OCI-LY7 (cell line): ENCODE results near the gene JPH2. TPM values are rescaled to one million over a fixed set of nuclear protein-coding genes. Genes with fewer than 3 reads are reported as not detected.

Experiments used
- BruUV-seq: library from RNA; stranded (reverse); fragments of 400-500 nt; replicated peaks from 2 replicates; lab custom pipeline; 2021; lab: Mats Ljungman, UMichigan
- CTCF ChIA-PET: fragments of 300-600 bp; sonication (Branson Sonifier 250); formaldehyde crosslinking; loops from one replicate; lab custom pipeline; 2022; ENCODE audit warnings: antibody characterized with exemption; ENCODE audit not compliant: unreplicated experiment; lab: Charles Lee
- POLR2A ChIA-PET: fragments of 300-600 bp; sonication (Branson Sonifier 250); formaldehyde crosslinking; loops from one replicate; lab custom pipeline; 2022; ENCODE audit warnings: antibody characterized with exemption; lab: Charles Lee
- DNase-seq: peaks from one replicate; pipeline ENCODE4 v3.0.0-alpha.2; 2015; ENCODE audit warnings: low spot score
- H2AFZ ChIP-seq: fragments of 200-600 bp; sonication (generic), shearing (Covaris generic); 2 replicates; pipeline ENCODE4 v1.6.1; 2014; ENCODE audit warnings: mild to moderate bottlenecking, antibody characterized with exemption, low read length, moderate library complexity
- H3K27ac ChIP-seq: fragments of 200-600 bp; sonication (generic); 2 replicates; pipeline ENCODE4 v1.5.1; 2014; ENCODE audit warnings: mixed run types, low read depth, mild to moderate bottlenecking, moderate library complexity, low read length, inconsistent platforms; ENCODE audit not compliant: poor library complexity, severe bottlenecking
- H3K36me3 ChIP-seq: fragments of 200-600 bp; sonication (generic); 2 replicates; pipeline ENCODE4 v1.6.1; 2014; ENCODE audit warnings: mild to moderate bottlenecking, antibody characterized with exemption, low read length, moderate library complexity, mixed read lengths; ENCODE audit not compliant: insufficient read depth
- H3K4me1 ChIP-seq: fragments of 200-600 bp; sonication (generic); 2 replicates; pipeline ENCODE4 v1.5.1; 2014; ENCODE audit warnings: mild to moderate bottlenecking, low read length; ENCODE audit not compliant: insufficient read depth, poor library complexity, severe bottlenecking
- H3K4me2 ChIP-seq: fragments of 200-600 bp; sonication (generic); 2 replicates; pipeline ENCODE4 v1.6.1; 2014; ENCODE audit warnings: mild to moderate bottlenecking, low read length
- H3K4me3 ChIP-seq: fragments of 200-600 bp; sonication (generic); 2 replicates; pipeline ENCODE4 v1.5.1; 2014; ENCODE audit warnings: mild to moderate bottlenecking, low read depth, low read length; ENCODE audit not compliant: poor library complexity, severe bottlenecking
- H3K79me2 ChIP-seq: fragments of 200-600 bp; sonication (generic); 2 replicates; pipeline ENCODE4 v1.6.1; 2016; ENCODE audit warnings: low read depth, mild to moderate bottlenecking, low read length, moderate library complexity, mixed read lengths; ENCODE audit not compliant: insufficient read depth
- H3K9me2 ChIP-seq: fragments of 200-600 bp; sonication (generic); 2 replicates; pipeline ENCODE4 v1.6.1; 2016; ENCODE audit warnings: mild to moderate bottlenecking, low read length, mixed read lengths; ENCODE audit not compliant: insufficient read depth
- H3K9me3 ChIP-seq: fragments of 200-600 bp; sonication (generic); 2 replicates; pipeline ENCODE4 v1.6.1; 2014; ENCODE audit warnings: mild to moderate bottlenecking, mixed run types, low read length, mixed read lengths
- H4K20me1 ChIP-seq: fragments of 200-600 bp; sonication (generic); 2 replicates; pipeline ENCODE4 v1.6.1; 2014; ENCODE audit warnings: mild to moderate bottlenecking, antibody characterized with exemption, low read length, moderate library complexity, mixed read lengths; ENCODE audit not compliant: insufficient read depth
- CTCF ChIP-seq: fragments of 200-600 bp; sonication (generic); conservative IDR thresholded peaks from 2 replicates; pipeline ENCODE4 v1.5.1; 2014; ENCODE audit warnings: mild to moderate bottlenecking, antibody characterized with exemption, low read length, moderate library complexity, mixed read lengths
- EZH2phosphoT487 ChIP-seq: fragments of 200-600 bp; sonication (generic); IDR thresholded peaks from 2 replicates; pipeline ENCODE4 v1.6.1; 2018; ENCODE audit warnings: low read depth, borderline replicate concordance, mild to moderate bottlenecking, mixed run types, antibody characterized with exemption, low read length, moderate library complexity, mixed read lengths
- intact Hi-C: fragments of 100-400 bp; cut with micrococcal nuclease; formaldehyde crosslinking; loops from one replicate; pipeline ENCODE4 v1.10.0; 2022; ENCODE audit not compliant: unreplicated experiment
- total RNA-seq, 2 experiments: library from RNA; depleted of rRNA in 1 of 2; stranded (reverse); fragments of >200 nt in 1 of 2; shearing (Covaris generic) in 1 of 2; gene quantifications; 2 replicates each; pipeline ENCODE4 v1.2.3, GENCODE V29; 2014 to 2022

Gene JPH2
- total RNA-seq, 2 experiments from 2014 or later, result not detected

DNA sequence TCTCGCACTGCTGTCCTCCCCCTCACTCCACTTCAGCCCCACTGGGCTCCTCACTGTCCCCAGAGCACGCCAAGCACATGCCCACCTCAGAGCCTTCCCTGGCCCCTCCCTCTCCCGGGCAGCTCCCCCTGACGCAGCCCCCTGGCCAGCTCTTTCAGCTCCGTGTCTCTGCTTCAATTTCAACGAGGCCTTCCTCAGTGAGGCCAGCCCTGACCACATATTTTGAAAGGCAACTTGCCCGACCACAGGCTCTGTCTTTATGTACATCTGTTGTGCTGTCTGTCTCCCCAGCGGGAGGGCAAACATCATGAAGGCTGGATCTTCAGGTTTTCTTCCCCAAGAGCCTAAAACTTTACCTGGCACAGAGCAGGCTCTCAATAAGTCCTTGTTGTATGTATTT lies 44.6 kb downstream of the JPH2 start:
- no peaks in the 10 kb centered on the region for H4K20me1 ChIP-seq
- no peaks in the 10 kb centered on the region for H3K9me3 ChIP-seq
- ChIA-PET CTCF (no interaction called here), POLR2A (no interaction called here)
- no peaks in the 10 kb centered on the region for H3K9me2 ChIP-seq
- no peak overlapping the region for H3K4me3 ChIP-seq
- H3K4me1 ChIP-seq, result no peaks in the 10 kb centered on the region
- H3K36me3 ChIP-seq, result no peaks in the 10 kb centered on the region
- H3K27ac ChIP-seq, result no peak overlapping the region
- H3K4me2 ChIP-seq, result no peak overlapping the region
- no TSS peak for BruUV-seq
- no peaks in the 10 kb centered on the region for H3K79me2 ChIP-seq
- no peak overlapping the region for H2AFZ ChIP-seq
- TF ChIP-seq EZH2phosphoT487, result no peak
- TF ChIP-seq CTCF, result no peak
- no peak for DNase-seq
- intact Hi-C loops, result no loop called here

DNA sequence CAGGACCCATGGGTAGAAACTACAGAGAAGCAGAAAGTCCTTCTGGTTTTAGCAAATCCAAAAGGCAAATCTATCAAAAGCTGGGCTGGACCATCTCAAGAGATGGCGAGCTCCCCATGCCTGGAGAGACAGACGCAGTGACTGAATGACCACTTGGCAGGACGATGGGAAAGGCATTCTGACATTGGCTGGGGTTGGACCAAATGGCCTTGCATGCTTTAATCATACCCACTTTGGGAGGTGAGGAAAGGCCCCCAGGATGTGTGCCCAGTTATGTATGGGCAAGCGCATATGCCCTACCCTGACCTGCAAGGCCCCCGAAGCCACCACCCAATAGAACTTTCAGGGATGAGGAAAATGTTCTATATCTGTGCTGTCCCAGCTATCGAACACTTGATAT lies 45.1 kb downstream of the JPH2 start:
- Histone ChIP-seq H4K20me1 (no peaks in the 10 kb centered on the region), H3K4me3 (no peak overlapping the region), H2AFZ (no peak overlapping the region), H3K4me2 (no peak overlapping the region), H3K79me2 (no peaks in the 10 kb centered on the region), H3K4me1 (no peaks in the 10 kb centered on the region), H3K9me2 (no peaks in the 10 kb centered on the region), H3K27ac (no peak overlapping the region), H3K9me3 (no peaks in the 10 kb centered on the region), H3K36me3 (no peaks in the 10 kb centered on the region)
- no TSS peak for BruUV-seq
- no peak for TF ChIP-seq EZH2phosphoT487
- no peak for TF ChIP-seq CTCF
- no peak for DNase-seq
- ChIA-PET CTCF (no interaction called here), POLR2A (interaction anchor here (0.5 kb wide), 1 partner anchor 66 kb away, joined by 4 read pairs; no protein-coding TSS in a partner anchor)
- intact Hi-C loops, result no loop called here

DNA sequence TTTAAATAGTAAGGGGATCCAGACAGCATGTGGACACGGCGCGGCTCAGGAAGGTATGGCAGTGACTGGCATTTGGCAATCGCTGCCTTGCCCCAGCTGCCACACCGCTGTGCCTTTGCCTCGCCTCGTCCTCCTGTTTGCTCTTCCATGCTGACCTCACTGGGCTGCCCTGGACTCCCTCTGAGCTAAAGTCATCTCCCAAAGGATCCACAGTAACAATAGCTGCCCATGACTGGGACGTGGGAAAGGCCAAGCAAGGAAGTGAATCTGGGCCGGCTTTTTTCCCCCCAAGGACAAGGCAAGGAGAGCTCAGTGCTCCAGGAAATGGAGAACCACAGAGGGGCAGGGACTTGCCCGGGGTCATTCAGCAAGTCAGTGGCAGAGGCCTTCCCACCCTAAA lies 48.1 kb downstream of the JPH2 start:
- Histone ChIP-seq H3K36me3 (no peaks in the 10 kb centered on the region), H3K27ac (no peak overlapping the region), H3K4me2 (no peak overlapping the region), H2AFZ (no peak overlapping the region), H4K20me1 (no peaks in the 10 kb centered on the region), H3K9me2 (no peaks in the 10 kb centered on the region), H3K79me2 (no peaks in the 10 kb centered on the region), H3K4me3 (no peak overlapping the region), H3K9me3 (no peaks in the 10 kb centered on the region), H3K4me1 (no peaks in the 10 kb centered on the region)
- POLR2A ChIA-PET, result interaction anchor here (1.2 kb wide), 1 partner anchor 25 kb away, joined by 3 read pairs; no protein-coding TSS in a partner anchor
- no peak for DNase-seq
- intact Hi-C loops, result no loop called here
- BruUV-seq, result no TSS peak
- no peak for TF ChIP-seq EZH2phosphoT487
- no peak for TF ChIP-seq CTCF
- CTCF ChIA-PET, result no interaction called here
